HG03159 (cell line): Measurements from ENCODE around the gene UNC5CL.

Experiments
- ATAC-seq: cut with Tn5 transposase; IDR thresholded peaks from one replicate; pipeline ENCODE4 v1.9.1; 2021; ENCODE audit warnings: mild to moderate bottlenecking, moderate library complexity; ENCODE audit not compliant: unreplicated experiment

Gene UNC5CL

DNA sequence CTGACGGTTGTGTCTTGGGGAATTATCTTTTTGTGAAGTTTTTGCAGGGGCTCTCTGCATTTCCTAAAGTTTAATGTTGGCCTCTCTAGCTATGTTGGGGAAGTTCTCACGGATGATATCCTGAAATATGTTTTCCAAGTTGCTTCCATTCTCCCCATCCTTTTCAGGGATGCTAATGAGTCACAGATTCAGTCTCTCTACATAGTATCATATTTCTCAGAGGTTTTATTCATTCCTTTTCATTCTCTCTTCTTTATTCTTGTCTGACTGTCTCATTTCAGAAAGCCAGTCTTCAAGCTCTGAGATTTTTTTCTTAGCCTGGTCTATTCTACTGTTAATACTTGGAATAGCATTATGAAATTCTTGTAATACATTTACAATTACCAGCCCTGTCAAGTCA lies 61.3 kb downstream of the UNC5CL start:
- no peak for ATAC-seq

DNA sequence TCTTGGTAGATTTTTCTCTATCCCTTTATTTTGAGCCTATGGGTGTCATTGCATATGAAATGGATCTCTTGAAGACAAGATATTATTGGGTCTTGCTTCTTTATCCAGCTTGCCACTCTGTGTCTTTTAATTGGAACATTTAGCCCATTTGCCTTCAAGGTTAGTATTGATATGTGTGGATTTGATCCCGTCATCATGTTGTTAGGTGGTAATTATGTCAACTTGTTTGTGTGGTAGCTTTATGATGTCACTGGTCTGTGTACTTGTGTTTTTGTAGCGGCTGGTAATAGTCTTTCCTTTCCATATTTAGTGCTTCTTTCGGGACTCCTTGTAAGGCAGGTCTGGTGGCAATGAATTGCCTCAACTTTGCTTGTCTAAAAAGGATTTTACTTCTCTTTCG lies 61.9 kb downstream of the UNC5CL start:
- no peak for ATAC-seq
